Prostate gland (tissue), 2 donors: ENCODE results near the gene PPAN.

ENCODE experiments used
- POLR2AphosphoS5 ChIP-seq: sonication (generic); formaldehyde crosslinking; IDR thresholded peaks from one replicate; pipeline ENCODE4 v1.6.1; 2017; ENCODE audit warnings: antibody characterized with exemption
- TF ChIP-seq, protein P1 (sequence below), 4 experiments: fragments of 200-600 bp in 2 of 4; fragments of 450-650 bp in 2 of 4; sonication (generic) in 2 of 4; IDR thresholded peaks; 1 replicate in 3 of 4; 2 replicates in 1 of 4; pipeline ENCODE4 v1.5.1; 2016 to 2019; ENCODE audit warnings: antibody characterized with exemption in 4 of 4, mild to moderate bottlenecking in 2 of 4, moderate library complexity in 2 of 4

DNA sequence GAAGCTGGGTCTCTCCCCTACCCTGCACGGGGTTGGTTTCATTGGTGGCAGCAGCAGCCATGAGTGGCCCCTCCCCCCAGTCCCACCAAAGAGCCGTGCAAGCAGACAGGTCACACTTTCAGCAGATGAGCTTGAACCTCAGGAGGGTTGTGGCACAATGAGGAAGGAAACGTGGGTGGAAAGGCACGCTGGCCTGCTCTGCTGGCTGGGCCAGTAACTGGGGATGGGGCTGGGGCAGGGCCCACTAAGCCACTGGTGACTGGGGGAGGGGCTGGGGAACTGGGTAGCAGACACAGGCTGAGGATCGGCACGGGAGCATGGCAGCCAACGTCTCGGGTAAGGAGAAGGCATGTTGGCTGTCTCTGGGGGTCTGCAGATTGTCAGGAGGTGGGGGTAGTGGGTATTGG is 5.2 kb downstream of the PPAN start, which contains the start of gene P2RY11:
- TF ChIP-seq, protein P1, sequence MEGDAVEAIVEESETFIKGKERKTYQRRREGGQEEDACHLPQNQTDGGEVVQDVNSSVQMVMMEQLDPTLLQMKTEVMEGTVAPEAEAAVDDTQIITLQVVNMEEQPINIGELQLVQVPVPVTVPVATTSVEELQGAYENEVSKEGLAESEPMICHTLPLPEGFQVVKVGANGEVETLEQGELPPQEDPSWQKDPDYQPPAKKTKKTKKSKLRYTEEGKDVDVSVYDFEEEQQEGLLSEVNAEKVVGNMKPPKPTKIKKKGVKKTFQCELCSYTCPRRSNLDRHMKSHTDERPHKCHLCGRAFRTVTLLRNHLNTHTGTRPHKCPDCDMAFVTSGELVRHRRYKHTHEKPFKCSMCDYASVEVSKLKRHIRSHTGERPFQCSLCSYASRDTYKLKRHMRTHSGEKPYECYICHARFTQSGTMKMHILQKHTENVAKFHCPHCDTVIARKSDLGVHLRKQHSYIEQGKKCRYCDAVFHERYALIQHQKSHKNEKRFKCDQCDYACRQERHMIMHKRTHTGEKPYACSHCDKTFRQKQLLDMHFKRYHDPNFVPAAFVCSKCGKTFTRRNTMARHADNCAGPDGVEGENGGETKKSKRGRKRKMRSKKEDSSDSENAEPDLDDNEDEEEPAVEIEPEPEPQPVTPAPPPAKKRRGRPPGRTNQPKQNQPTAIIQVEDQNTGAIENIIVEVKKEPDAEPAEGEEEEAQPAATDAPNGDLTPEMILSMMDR (IDR thresholded peaks at IDR 0.05) = no peak
- TF ChIP-seq POLR2AphosphoS5 = no peak
